ENCODE results near the gene CASZ1.

- TF ChIP-seq RFX5 (IDR thresholded peaks at IDR 0.05) (no peak), POLR2A (IDR thresholded peaks at IDR 0.05; ENCODE audit: low read length) (no peak), CHD2 (IDR thresholded peaks at IDR 0.05; ENCODE audit: low read length, partially characterized antibody) (no peak), CTCF (IDR thresholded peaks at IDR 0.05) (no peak), BHLHE40 (IDR thresholded peaks at IDR 0.05; ENCODE audit: low read depth, low read length) (no peak), SMC3 (IDR thresholded peaks at IDR 0.05) (no peak), RAD21 (conservative IDR thresholded peaks at IDR 0.05 in 1 of 2, IDR thresholded peaks at IDR 0.05 in 1 of 2) (no peak), MYC (IDR thresholded peaks at IDR 0.05; ENCODE audit: borderline replicate concordance, low read length) (no peak), RCOR1 (IDR thresholded peaks at IDR 0.05; ENCODE audit: low read depth, low read length) (no peak), EP300 (IDR thresholded peaks at IDR 0.05) (no peak), HMGXB4 (CRISPR knock-in tag; IDR thresholded peaks at IDR 0.05; ENCODE audit: borderline replicate concordance) (no peak)
- TF ChIP-seq, protein P1, sequence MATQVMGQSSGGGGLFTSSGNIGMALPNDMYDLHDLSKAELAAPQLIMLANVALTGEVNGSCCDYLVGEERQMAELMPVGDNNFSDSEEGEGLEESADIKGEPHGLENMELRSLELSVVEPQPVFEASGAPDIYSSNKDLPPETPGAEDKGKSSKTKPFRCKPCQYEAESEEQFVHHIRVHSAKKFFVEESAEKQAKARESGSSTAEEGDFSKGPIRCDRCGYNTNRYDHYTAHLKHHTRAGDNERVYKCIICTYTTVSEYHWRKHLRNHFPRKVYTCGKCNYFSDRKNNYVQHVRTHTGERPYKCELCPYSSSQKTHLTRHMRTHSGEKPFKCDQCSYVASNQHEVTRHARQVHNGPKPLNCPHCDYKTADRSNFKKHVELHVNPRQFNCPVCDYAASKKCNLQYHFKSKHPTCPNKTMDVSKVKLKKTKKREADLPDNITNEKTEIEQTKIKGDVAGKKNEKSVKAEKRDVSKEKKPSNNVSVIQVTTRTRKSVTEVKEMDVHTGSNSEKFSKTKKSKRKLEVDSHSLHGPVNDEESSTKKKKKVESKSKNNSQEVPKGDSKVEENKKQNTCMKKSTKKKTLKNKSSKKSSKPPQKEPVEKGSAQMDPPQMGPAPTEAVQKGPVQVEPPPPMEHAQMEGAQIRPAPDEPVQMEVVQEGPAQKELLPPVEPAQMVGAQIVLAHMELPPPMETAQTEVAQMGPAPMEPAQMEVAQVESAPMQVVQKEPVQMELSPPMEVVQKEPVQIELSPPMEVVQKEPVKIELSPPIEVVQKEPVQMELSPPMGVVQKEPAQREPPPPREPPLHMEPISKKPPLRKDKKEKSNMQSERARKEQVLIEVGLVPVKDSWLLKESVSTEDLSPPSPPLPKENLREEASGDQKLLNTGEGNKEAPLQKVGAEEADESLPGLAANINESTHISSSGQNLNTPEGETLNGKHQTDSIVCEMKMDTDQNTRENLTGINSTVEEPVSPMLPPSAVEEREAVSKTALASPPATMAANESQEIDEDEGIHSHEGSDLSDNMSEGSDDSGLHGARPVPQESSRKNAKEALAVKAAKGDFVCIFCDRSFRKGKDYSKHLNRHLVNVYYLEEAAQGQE (IDR thresholded peaks at IDR 0.05) = no peak
Observed at GRCh38 chr1:10681296-10682107, 114.9 kb downstream of the CASZ1 start.
